ENCODE results near the gene TXN.

DNA sequence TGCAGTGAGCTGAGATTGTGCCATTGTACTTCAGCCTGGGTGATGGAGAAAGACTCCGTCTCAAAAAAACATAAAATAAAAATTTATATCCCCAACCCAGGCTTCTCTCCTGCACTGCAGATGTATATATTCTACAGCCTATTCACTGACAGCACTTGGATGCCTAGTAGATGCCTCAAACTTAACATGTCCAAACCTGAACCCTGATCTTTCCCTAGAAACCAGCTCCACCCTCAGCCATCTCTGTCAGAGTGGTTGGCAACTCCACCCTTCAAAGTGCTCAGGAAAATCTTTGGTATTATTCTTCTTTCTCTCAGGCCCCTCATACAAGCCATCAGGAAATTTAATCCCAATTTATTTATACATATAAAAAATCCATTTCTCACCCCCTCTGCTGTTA, 36.9 kb upstream of the TXN start:
- TF ChIP-seq, protein P1, sequence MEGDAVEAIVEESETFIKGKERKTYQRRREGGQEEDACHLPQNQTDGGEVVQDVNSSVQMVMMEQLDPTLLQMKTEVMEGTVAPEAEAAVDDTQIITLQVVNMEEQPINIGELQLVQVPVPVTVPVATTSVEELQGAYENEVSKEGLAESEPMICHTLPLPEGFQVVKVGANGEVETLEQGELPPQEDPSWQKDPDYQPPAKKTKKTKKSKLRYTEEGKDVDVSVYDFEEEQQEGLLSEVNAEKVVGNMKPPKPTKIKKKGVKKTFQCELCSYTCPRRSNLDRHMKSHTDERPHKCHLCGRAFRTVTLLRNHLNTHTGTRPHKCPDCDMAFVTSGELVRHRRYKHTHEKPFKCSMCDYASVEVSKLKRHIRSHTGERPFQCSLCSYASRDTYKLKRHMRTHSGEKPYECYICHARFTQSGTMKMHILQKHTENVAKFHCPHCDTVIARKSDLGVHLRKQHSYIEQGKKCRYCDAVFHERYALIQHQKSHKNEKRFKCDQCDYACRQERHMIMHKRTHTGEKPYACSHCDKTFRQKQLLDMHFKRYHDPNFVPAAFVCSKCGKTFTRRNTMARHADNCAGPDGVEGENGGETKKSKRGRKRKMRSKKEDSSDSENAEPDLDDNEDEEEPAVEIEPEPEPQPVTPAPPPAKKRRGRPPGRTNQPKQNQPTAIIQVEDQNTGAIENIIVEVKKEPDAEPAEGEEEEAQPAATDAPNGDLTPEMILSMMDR (conservative IDR thresholded peaks at IDR 0.05 in 1 of 2, IDR thresholded peaks at IDR 0.05 in 1 of 2; ENCODE audit: low read depth in 1 of 2, low read length in 2 of 2): no peak
- TF ChIP-seq EZH2 (IDR thresholded peaks at IDR 0.05; ENCODE audit: low read length, missing control alignments): no peak
